Body of pancreas (tissue), 4 donors: ENCODE measurements around the gene PRB3. TPM values are rescaled to one million over a fixed set of nuclear protein-coding genes. Genes with fewer than 3 reads are reported as not detected.

ENCODE experiments used
- ATAC-seq: fragments of 150-250 bp; one replicate; pipeline ENCODE4 v1.9.1; 2016
- DNase-seq, 4 donors: peaks; one replicate each; pipeline ENCODE4 v3.0.0-alpha.2; 2019
- H3K27ac ChIP-seq, 4 donors: fragments of 200-600 bp; sonication (generic); 1 replicate in 3 of 4; 2 replicates in 1 of 4; pipeline versions ENCODE4 v1.5.1 to v1.6.1; 2016 to 2019; ENCODE audit warnings: mild to moderate bottlenecking in 1 of 4, mixed read lengths in 1 of 4, moderate library complexity in 1 of 4
- H3K27me3 ChIP-seq, 2 donors: fragments of 200-600 bp; sonication (generic); one replicate each; pipeline ENCODE4 v1.6.0; 2016; ENCODE audit warnings: mild to moderate bottlenecking in 1 of 2
- H3K36me3 ChIP-seq, 2 donors: fragments of 200-600 bp; sonication (generic); replicated peaks in 1 of 2; 2 replicates each; pipeline ENCODE4 v1.5.1; 2016; ENCODE audit warnings: low read depth in 2 of 2; ENCODE audit not compliant: insufficient read depth in 1 of 2
- H3K4me1 ChIP-seq: fragments of 200-600 bp; sonication (generic); one replicate; pipeline ENCODE4 v1.6.0; 2016
- H3K4me3 ChIP-seq, 2 donors: fragments of 200-600 bp; sonication (generic); 1 replicate in 1 of 2; 2 replicates in 1 of 2; pipeline ENCODE4 v1.5.1; 2016 to 2019
- H3K9me3 ChIP-seq, 3 donors: fragments of 200-600 bp; sonication (generic); 1 replicate in 2 of 3; 2 replicates in 1 of 3; pipeline ENCODE4 v1.5.1; 2016
- CTCF ChIP-seq, 7 experiments: fragments of 450-650 bp in 4 of 7; fragments of 200-600 bp in 3 of 7; sonication (generic) in 3 of 7; IDR thresholded peaks; one replicate each; pipeline ENCODE4 v1.5.1; 2016 to 2019; ENCODE audit warnings: antibody characterized with exemption in 7 of 7
- POLR2A ChIP-seq, 3 donors: fragments of 450-650 bp; IDR thresholded peaks; one replicate each; pipeline ENCODE4 v1.6.1; 2016; ENCODE audit warnings: antibody characterized with exemption in 3 of 3, mild to moderate bottlenecking in 2 of 3
- WGBS, 2 donors: methylation state at CpG; one replicate each; pipeline ENCODE4 v1.1.5; 2017; 5-methylcytosine and 5-hydroxymethylcytosine counted together
- intact Hi-C: fragments of 100-400 bp; cut with DNase I; formaldehyde crosslinking; loops from one replicate; pipeline ENCODE4 v1.15.1; 2023
- total RNA-seq, 2 donors: library from RNA; depleted of rRNA; stranded (reverse); fragments of >200 nt; gene quantifications; one replicate each; pipeline ENCODE4 v1.1.0, GENCODE V29; 2016

PRB3 gene
- total RNA-seq, 2 donors from 2014 or later, result not detected

GRCh38 chr12:11246489-11246888 lies 23.0 kb downstream of the PRB3 start:
- 92 to 95% methylated on average over 1 of the region's 1 CpG for WGBS, 2 donors

GRCh38 chr12:11242656-11243055 lies 26.9 kb downstream of the PRB3 start:
- TF ChIP-seq CTCF (IDR thresholded peaks at IDR 0.05) (no peak), POLR2A (IDR thresholded peaks at IDR 0.05) (no peak)
- DNase-seq (no peak), ATAC-seq (no peak)
- Histone ChIP-seq H3K36me3 (no peaks in the 10 kb centered on the region), H3K27me3 (no peaks in the 10 kb centered on the region), H3K4me1 (no peaks in the 10 kb centered on the region), H3K9me3 (no peaks in the 10 kb centered on the region), H3K4me3 (no peak overlapping the region), H3K27ac (no peak overlapping the region)
- intact Hi-C loops, result no loop called here
- WGBS, 2 donors, result 33 to 50% methylated on average over 3 of the region's 3 CpGs

More at GRCh38 chr12:11246489-11246888, 23.0 kb downstream of the PRB3 start:
- Histone ChIP-seq H3K9me3 (no peaks in the 10 kb centered on the region), H3K27ac (no peak overlapping the region), H3K27me3 (no peaks in the 10 kb centered on the region), H3K4me3 (no peak overlapping the region), H3K4me1 (no peaks in the 10 kb centered on the region), H3K36me3 (no peaks in the 10 kb centered on the region)
- DNase-seq (no peak), ATAC-seq (no peak)
- intact Hi-C loops, result no loop called here
- TF ChIP-seq POLR2A (IDR thresholded peaks at IDR 0.05), result no peak
- no peak for TF ChIP-seq CTCF (IDR thresholded peaks at IDR 0.05)

- ATAC-seq (no peak), DNase-seq (no peak)
- Histone ChIP-seq H3K4me1 (no peaks in the 10 kb centered on the region), H3K9me3 (no peaks in the 10 kb centered on the region), H3K36me3 (no peaks in the 10 kb centered on the region), H3K27ac (no peak overlapping the region), H3K4me3 (no peak overlapping the region), H3K27me3 (no peaks in the 10 kb centered on the region)
- WGBS, 2 donors, result 85 to 90% methylated on average over 3 of the region's 3 CpGs
- TF ChIP-seq POLR2A (IDR thresholded peaks at IDR 0.05) (no peak), CTCF (IDR thresholded peaks at IDR 0.05) (no peak)
- intact Hi-C loops, result no loop called here
These were observed 29.1 kb downstream of the PRB3 start for GRCh38 chr12:11240348-11240930.

- no peak overlapping the region for H3K27ac ChIP-seq
- intact Hi-C loops, result no loop called here
- H3K9me3 ChIP-seq, result no peaks in the 10 kb centered on the region
- TF ChIP-seq CTCF (IDR thresholded peaks at IDR 0.05), result no peak
- TF ChIP-seq POLR2A (IDR thresholded peaks at IDR 0.05), result no peak
- no peaks in the 10 kb centered on the region for H3K4me1 ChIP-seq
- 91 to 98% methylated on average over 4 of the region's 4 CpGs for WGBS, 2 donors
- no peak for ATAC-seq
- no peak for DNase-seq
- H3K4me3 ChIP-seq, result no peak overlapping the region
- H3K36me3 ChIP-seq, result no peaks in the 10 kb centered on the region
- H3K27me3 ChIP-seq, result no peaks in the 10 kb centered on the region
These were observed 31.2 kb downstream of the PRB3 start for GRCh38 chr12:11238275-11238674.

GRCh38 chr12:11233532-11233931 lies 36.0 kb downstream of the PRB3 start:
- TF ChIP-seq CTCF (IDR thresholded peaks at IDR 0.05) (no peak), POLR2A (IDR thresholded peaks at IDR 0.05) (no peak)
- Histone ChIP-seq H3K4me3 (no peak overlapping the region), H3K27me3 (no peaks in the 10 kb centered on the region), H3K27ac (no peak overlapping the region), H3K36me3 (no peaks in the 10 kb centered on the region), H3K4me1 (no peaks in the 10 kb centered on the region), H3K9me3 (no peaks in the 10 kb centered on the region)
- 76 to 78% methylated on average over 5 of the region's 5 CpGs for WGBS, 2 donors
- no peak for DNase-seq
- no peak for ATAC-seq
- intact Hi-C loops, result no loop called here
